ENCODE measurements around the gene GPRC5B.

DNA sequence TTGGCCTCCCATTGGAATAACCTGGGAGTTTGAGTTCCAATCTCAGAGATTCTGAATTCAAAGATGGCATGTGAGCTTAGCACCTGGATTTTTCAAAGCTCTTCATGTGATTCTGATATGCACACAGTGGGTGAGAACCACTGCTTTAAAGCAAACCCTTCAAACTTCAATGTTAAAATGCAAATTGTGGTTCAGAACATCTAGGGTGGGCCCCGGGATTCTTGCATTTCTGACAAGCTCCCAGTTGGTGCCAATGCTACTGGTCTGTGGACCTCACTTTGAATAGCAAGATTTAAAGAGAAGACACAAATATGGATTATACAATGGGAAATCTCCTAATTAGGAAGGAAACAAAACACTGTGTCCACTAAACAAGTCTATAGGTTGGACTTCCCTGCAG is 43.8 kb upstream of the GPRC5B start:
- TF ChIP-seq CTCF (IDR thresholded peaks at IDR 0.05): no peak
- TF ChIP-seq POLR2A (IDR thresholded peaks at IDR 0.05): no peak
